ENCODE measurements around the gene HOXC4. TPM values are rescaled to one million over a fixed set of nuclear protein-coding genes. Genes with fewer than 3 reads are reported as not detected.

The HOXC4 gene
- total and polyA plus RNA-seq, 2 of the 4 experiments (the other 2 are of a cell fraction): under 0.01 to 0.26 TPM

- no peak for TF ChIP-seq CHD1 (IDR thresholded peaks at IDR 0.05; ENCODE audit: low read depth, low read length)
Measured at GRCh38 chr12:54004063-54004840, 49.4 kb upstream of the HOXC4 start (continued).

GRCh38 chr12:54004841-54005530, 48.6 kb upstream of the HOXC4 start:
- H2BK120ac ChIP-seq (ENCODE audit: low read depth, low read length): no peak overlapping the region
- ChIA-PET POLR2A (ENCODE audit: unreplicated experiment) (no interaction called here), CTCF (interaction anchor here (0.6 to 1.0 kb wide), 3 partner anchors 13 to 316 kb away, joined by 3 to 5 read pairs (median 4); no protein-coding TSS in a partner anchor)
- no peak overlapping the region for H3K27ac ChIP-seq (ENCODE audit: insufficient read depth, low read length)
- no peaks in the 10 kb centered on the region for H3K36me3 ChIP-seq (ENCODE audit: control insufficient read depth, insufficient read depth, low read length)
- H4K91ac ChIP-seq (ENCODE audit: insufficient read depth, low read depth, low read length): no peak overlapping the region
- H3K9ac ChIP-seq (ENCODE audit: low read depth, low read length): no peak overlapping the region
- no peak overlapping the region for H4K8ac ChIP-seq (ENCODE audit: low read depth in 2 of 2, low read length in 2 of 2)
- no peaks in the 10 kb centered on the region for H3K4me1 ChIP-seq (ENCODE audit: control insufficient read depth, insufficient read depth, low read length)
- no peaks in the 10 kb centered on the region for H4K20me1 ChIP-seq (ENCODE audit: insufficient read depth, low read length)
- H3K14ac ChIP-seq (replicated peaks; ENCODE audit: low read depth, low read length): no peak overlapping the region
- BruUV-seq (replicated peaks): no TSS peak
- no peak overlapping the region for H4K5ac ChIP-seq (ENCODE audit: low read depth, low read length)
- no peak overlapping the region for H2AFZ ChIP-seq (replicated peaks; ENCODE audit: low read length, poor library complexity)
- WGBS, 2 experiments (ENCODE audit: extremely low coverage in 2 of 2, insufficient read length in 1 of 2): 17% methylated on average over 8 of the region's 31 CpGs; no CpG with 5 or more reads in 1 of the 2 experiments
- no peak overlapping the region for H2BK20ac ChIP-seq (ENCODE audit: low read depth, low read length)
- no peak overlapping the region for H3K4ac ChIP-seq (ENCODE audit: low read depth, low read length)
- intact Hi-C loops (cut with micrococcal nuclease): loop anchor here (10.0 kb wide), 1 partner anchor 300 kb away; no protein-coding TSS in a partner anchor
- H2AK9ac ChIP-seq (replicated peaks; ENCODE audit: low read depth, low read length, poor library complexity): no peak overlapping the region
- in situ Hi-C loops (cut with MboI; ENCODE audit: low sequenced_read_pairs): loop anchor here (5.0 kb wide), 1 partner anchor 187 kb away; no protein-coding TSS in a partner anchor
- no peaks in the 10 kb centered on the region for H3K9me1 ChIP-seq (ENCODE audit: insufficient read depth, low read length)
- H2BK15ac ChIP-seq (ENCODE audit: low read depth, low read length): no peak overlapping the region
- dilution Hi-C loops (cut with HindIII; ENCODE audit: low sequenced_read_pairs, unreplicated experiment): no loop called here
- H3K18ac ChIP-seq (ENCODE audit: low read depth, low read length): no peak overlapping the region
- DNase-seq (no peak), ATAC-seq (ENCODE audit: low read depth) (no peak)
- H3K9me3 ChIP-seq (ENCODE audit: control insufficient read depth, insufficient read depth, low read length): no peaks in the 10 kb centered on the region
- no peak overlapping the region for H2BK5ac ChIP-seq (ENCODE audit: low read depth, low read length, poor library complexity, severe bottlenecking)
- H3K27me3 ChIP-seq (ENCODE audit: control insufficient read depth, insufficient read depth, low read length): peaks cover 90% of the 10 kb centered on the region
- no peaks in the 10 kb centered on the region for H3K79me1 ChIP-seq (ENCODE audit: low read depth in 1 of 2, low read length in 2 of 2)
- TF ChIP-seq RFX5 (IDR thresholded peaks at IDR 0.05; ENCODE audit: low read depth, low read length) (no peak), RAD21 (IDR thresholded peaks at IDR 0.05; ENCODE audit: low read length) (no peak), ELK1 (IDR thresholded peaks at IDR 0.05; ENCODE audit: borderline replicate concordance, low read depth, low read length) (no peak), MAZ (IDR thresholded peaks at IDR 0.05; ENCODE audit: borderline replicate concordance, low read depth, low read length) (no peak), MXI1 (IDR thresholded peaks at IDR 0.05; ENCODE audit: borderline replicate concordance, low read depth, low read length) (no peak), SMC3 (IDR thresholded peaks at IDR 0.05; ENCODE audit: low read depth, low read length) (no peak)
- no peak overlapping the region for H3K56ac ChIP-seq (ENCODE audit: extremely low read depth, insufficient read depth, low read length)
- no peak overlapping the region for H2AK5ac ChIP-seq (ENCODE audit: low read depth, low read length)
- no peak overlapping the region for H3K4me2 ChIP-seq (ENCODE audit: low read depth, low read length)
- H3K4me3 ChIP-seq (ENCODE audit: insufficient read depth, low read depth, low read length): no peak overlapping the region
- no peak overlapping the region for H3K23ac ChIP-seq (ENCODE audit: low read depth, low read length)
